HepG2 (cell line): ENCODE data around the gene KCNH6. TPM values are rescaled to one million over a fixed set of nuclear protein-coding genes. Genes with fewer than 3 reads are reported as not detected.

Experiments
- AKAP8 ChIP-seq: sonication (generic); formaldehyde crosslinking; IDR thresholded peaks from 2 replicates; pipeline ENCODE4 v1.5.1; 2020; ENCODE audit warnings: mild to moderate bottlenecking, missing genetic modification reagents
- ATF2 ChIP-seq: sonication (generic); formaldehyde crosslinking; IDR thresholded peaks from 2 replicates; pipeline ENCODE4 v1.4.0; 2020; ENCODE audit warnings: missing genetic modification reagents
- ATF7-NPFF ChIP-seq: sonication (generic); formaldehyde crosslinking; IDR thresholded peaks from 2 replicates; pipeline ENCODE4 v1.8.1; 2023; ENCODE audit warnings: mild to moderate bottlenecking, low read depth, missing genetic modification reagents, moderate library complexity
- MXD3 ChIP-seq: IDR thresholded peaks from 2 replicates; pipeline ENCODE4 v1.6.1; 2016; ENCODE audit warnings: mild to moderate bottlenecking, missing biosample characterization, missing genetic modification reagents
- NFYC ChIP-seq: IDR thresholded peaks from 2 replicates; pipeline ENCODE4 v1.6.1; 2016; ENCODE audit warnings: missing genetic modification reagents, missing compliant biosample characterization
- NR2F2 ChIP-seq: IDR thresholded peaks from 2 replicates; pipeline ENCODE4 v1.6.1; 2012; ENCODE audit warnings: low read depth, inconsistent platforms, borderline replicate concordance
- PLRG1 ChIP-seq: fragments of 450-650 bp; conservative IDR thresholded peaks from 2 replicates; pipeline ENCODE4 v1.6.1; 2016
- PRDM10 ChIP-seq: sonication (generic); formaldehyde crosslinking; IDR thresholded peaks from 2 replicates; pipeline ENCODE4 v1.4.0; 2020; ENCODE audit warnings: low read depth, missing genetic modification reagents
- SAFB2 ChIP-seq: sonication (generic); formaldehyde crosslinking; IDR thresholded peaks from 2 replicates; pipeline ENCODE4 v1.5.1; 2020; ENCODE audit warnings: missing genetic modification reagents, low read depth, mild to moderate bottlenecking, borderline replicate concordance
- ZGPAT ChIP-seq: IDR thresholded peaks from 2 replicates; pipeline ENCODE4 v1.6.1; 2016; ENCODE audit warnings: mild to moderate bottlenecking
- ZNF12 ChIP-seq: sonication (generic); formaldehyde crosslinking; IDR thresholded peaks from 2 replicates; pipeline ENCODE4 v1.5.0; 2020; ENCODE audit warnings: missing genetic modification reagents
- ZNF33B ChIP-seq: sonication (generic); formaldehyde crosslinking; IDR thresholded peaks from 2 replicates; pipeline ENCODE4 v1.5.1; 2020; ENCODE audit warnings: mild to moderate bottlenecking, missing genetic modification reagents
- ZNF446 ChIP-seq: sonication (generic); formaldehyde crosslinking; IDR thresholded peaks from 2 replicates; pipeline ENCODE4 v1.5.0; 2020; ENCODE audit warnings: mild to moderate bottlenecking, missing genetic modification reagents
- ZNF609 ChIP-seq: sonication (generic); formaldehyde crosslinking; IDR thresholded peaks from 2 replicates; pipeline ENCODE4 v1.4.0; 2020; ENCODE audit warnings: mild to moderate bottlenecking, missing genetic modification reagents, borderline replicate concordance
- ZNF781 ChIP-seq: sonication (generic); formaldehyde crosslinking; IDR thresholded peaks from 2 replicates; pipeline ENCODE4 v1.5.1; 2020; ENCODE audit warnings: borderline replicate concordance, mild to moderate bottlenecking, missing genetic modification reagents; ENCODE audit errors: not compliant biosample characterization
- polyA plus RNA-seq, 8 experiments: library from polyadenylated mRNA; depleted of rRNA in 3 of 8; stranded (reverse) in 7 of 8; unstranded in 1 of 8; fragments of >200 nt; fragmentation: Illumina TruSeq in 4 of 8; extraction: Trizol in 4 of 8; gene quantifications; 2 replicates each; pipeline versions ENCODE4 v1.2.1 to v1.2.3, GENCODE V29; 2011 to 2016; ENCODE audit warnings: low read depth in 4 of 8, missing spikeins in 1 of 8, mixed read lengths in 1 of 8; ENCODE audit not compliant: insufficient read depth in 1 of 8
- total RNA-seq, 5 experiments: library from RNA; depleted of rRNA; stranded (reverse); fragments of >200 nt; fragmentation: Illumina TruSeq; extraction: Trizol; gene quantifications; 2 replicates each; pipeline ENCODE4 v1.2.3, GENCODE V29; 2016; ENCODE audit warnings: low read depth in 1 of 5

KCNH6 gene
- total and polyA plus RNA-seq, 2 of the 13 experiments (the other 11 are each of a cell fraction or from before 2014, with no cell fraction given) = 0.05 to 0.18 TPM

GRCh38 chr17:63578027-63578768, 55.0 kb downstream of the KCNH6 start (continued):
- TF ChIP-seq MXD3 = 0 out of 2 replicates have a peak, but pooled peaks have one; percentile 14
- TF ChIP-seq PRDM10 (CRISPR knock-in tag) = no peak
- TF ChIP-seq ATF2 (CRISPR knock-in tag) = peak; percentile 86; the same call in 1 of the 2 replicates
- TF ChIP-seq ZNF609 = peak; percentile 91
- peak; percentile 73 for TF ChIP-seq NR2F2
- peak; percentile 58; the same call in 1 of the 2 replicates for TF ChIP-seq AKAP8 (CRISPR knock-in tag)
- no peak for TF ChIP-seq ZNF446
- 0 out of 2 replicates have a peak, but pooled peaks have one; percentile 62 for TF ChIP-seq ZNF12 (CRISPR knock-in tag)
- TF ChIP-seq PLRG1 = no peak
- TF ChIP-seq SAFB2 (CRISPR knock-in tag) = 0 out of 2 replicates have a peak, but pooled peaks have one; percentile 47
- peak; percentile 83 for TF ChIP-seq ZNF33B (CRISPR knock-in tag)
- no peak for TF ChIP-seq ZNF781 (CRISPR knock-in tag)
- peak; percentile 96 for TF ChIP-seq ZGPAT (CRISPR knock-in tag)
- TF ChIP-seq ATF7-NPFF = peak; percentile 2; the same call in 1 of the 2 replicates
- peak; percentile 44; the same call in 1 of the 2 replicates for TF ChIP-seq NFYC (CRISPR knock-in tag)
